NCI-H226 (cell line): ENCODE results near the gene AKAP6.

ENCODE experiments used
- DNase-seq: peaks from one replicate; pipeline ENCODE4 v3.0.0-alpha.2; 2015

AKAP6 gene

GRCh38 chr14:32688941-32689340 is 359.8 kb downstream of the AKAP6 start:
- DNase-seq = no peak

- no peak for DNase-seq
Measured at GRCh38 chr14:32692441-32692840, 363.3 kb downstream of the AKAP6 start.

- peak; percentile 46 for DNase-seq
Measured at GRCh38 chr14:32693114-32693513, 364.0 kb downstream of the AKAP6 start.

GRCh38 chr14:32694795-32695449 is 365.8 kb downstream of the AKAP6 start:
- DNase-seq = no peak

GRCh38 chr14:32696325-32697091 is 367.4 kb downstream of the AKAP6 start:
- DNase-seq = no peak

GRCh38 chr14:32697114-32697513 is 368.0 kb downstream of the AKAP6 start:
- DNase-seq = no peak

- DNase-seq = peak; percentile 7
Measured at GRCh38 chr14:32697704-32698103, 368.6 kb downstream of the AKAP6 start.

GRCh38 chr14:32698831-32699230 is 369.7 kb downstream of the AKAP6 start:
- DNase-seq = peak; percentile 16

GRCh38 chr14:32701475-32701874 is 372.4 kb downstream of the AKAP6 start:
- no peak for DNase-seq

GRCh38 chr14:32702088-32702487 is 373.0 kb downstream of the AKAP6 start:
- no peak for DNase-seq

GRCh38 chr14:32702562-32702961 is 373.5 kb downstream of the AKAP6 start:
- no peak for DNase-seq

- no peak for DNase-seq
Measured at GRCh38 chr14:32703183-32703621, 374.1 kb downstream of the AKAP6 start.

GRCh38 chr14:32706721-32707519 is 377.8 kb downstream of the AKAP6 start:
- DNase-seq = no peak

GRCh38 chr14:32707742-32708500 is 378.8 kb downstream of the AKAP6 start:
- DNase-seq = no peak

GRCh38 chr14:32709027-32709426 is 379.9 kb downstream of the AKAP6 start:
- peak; percentile 36 for DNase-seq

- DNase-seq = no peak
Measured at GRCh38 chr14:32710231-32710671, 381.2 kb downstream of the AKAP6 start.

- DNase-seq = peak; percentile 2
Measured at GRCh38 chr14:32710731-32711680, 381.9 kb downstream of the AKAP6 start.

- DNase-seq = no peak
Measured at GRCh38 chr14:32713856-32714255, 384.8 kb downstream of the AKAP6 start.

- DNase-seq = no peak
Measured at GRCh38 chr14:32719601-32720000, 390.5 kb downstream of the AKAP6 start.

GRCh38 chr14:32720927-32721326 is 391.8 kb downstream of the AKAP6 start:
- no peak for DNase-seq

GRCh38 chr14:32722631-32723183 is 393.6 kb downstream of the AKAP6 start:
- no peak for DNase-seq
